Neural crest cell (in vitro differentiated cells): ENCODE measurements around the gene ACER3. TPM values are rescaled to one million over a fixed set of nuclear protein-coding genes. Genes with fewer than 3 reads are reported as not detected.

Source experiments
- DNase-seq: peaks from one replicate; pipeline ENCODE4 v3.0.0; 2021; ENCODE audit warnings: low read depth, mixed read lengths, low spot score
- H3K27ac Mint-ChIP-seq: one replicate; pipeline ENCODE4 v1.8.0; 2021; ENCODE audit warnings: mild to moderate bottlenecking, mixed read lengths; ENCODE audit not compliant: unreplicated experiment
- H3K27me3 Mint-ChIP-seq: 2 replicates; pipeline ENCODE4 v1.8.0; 2021; ENCODE audit warnings: low read depth, mild to moderate bottlenecking, mixed read lengths
- H3K36me3 Mint-ChIP-seq: 2 replicates; pipeline ENCODE4 v1.8.0; 2021; ENCODE audit warnings: low read depth, mild to moderate bottlenecking, mixed read lengths
- H3K4me1 Mint-ChIP-seq: 2 replicates; pipeline ENCODE4 v1.8.0; 2021; ENCODE audit warnings: mixed read lengths
- H3K4me3 Mint-ChIP-seq: one replicate; pipeline ENCODE4 v1.8.0; 2021; ENCODE audit warnings: mild to moderate bottlenecking, mixed read lengths
- H3K9me3 Mint-ChIP-seq: 2 replicates; pipeline ENCODE4 v1.8.0; 2021; ENCODE audit warnings: mixed read lengths
- CTCF ChIP-seq: fragments of 200-600 bp; sonication (generic); conservative IDR thresholded peaks from 2 replicates; pipeline ENCODE4 v1.5.0; 2021; ENCODE audit warnings: antibody characterized with exemption, mild to moderate bottlenecking
- total RNA-seq: library from RNA; stranded (reverse); gene quantifications from 2 replicates; pipeline ENCODE4 v1.2.1, GENCODE V29; 2021

Gene ACER3
- total RNA-seq, 1 donor from 2014 or later = 19.0 TPM

GRCh38 chr11:76995081-76995576, 134.4 kb downstream of the ACER3 start:
- H3K27me3 Mint-ChIP-seq = no peaks in the 10 kb centered on the region
- no peak overlapping the region for H3K4me3 Mint-ChIP-seq
- H3K36me3 Mint-ChIP-seq = peaks cover 4% of the 10 kb centered on the region
- no peak for DNase-seq
- no peak for TF ChIP-seq CTCF
- H3K9me3 Mint-ChIP-seq = peaks cover 4% of the 10 kb centered on the region
- no peaks in the 10 kb centered on the region for H3K4me1 Mint-ChIP-seq
- H3K27ac Mint-ChIP-seq = no peak overlapping the region

- Mint-ChIP-seq H3K4me3 (no peak overlapping the region), H3K36me3 (peaks cover 4% of the 10 kb centered on the region), H3K27ac (no peak overlapping the region), H3K27me3 (no peaks in the 10 kb centered on the region), H3K9me3 (peaks cover 4% of the 10 kb centered on the region), H3K4me1 (no peaks in the 10 kb centered on the region)
- TF ChIP-seq CTCF = no peak
- no peak for DNase-seq
Measured at GRCh38 chr11:76997512-76997911, 136.8 kb downstream of the ACER3 start.

- no peak for TF ChIP-seq CTCF
- peaks cover 7% of the 10 kb centered on the region for H3K9me3 Mint-ChIP-seq
- no peak overlapping the region for H3K27ac Mint-ChIP-seq
- no peak for DNase-seq
- no peaks in the 10 kb centered on the region for H3K4me1 Mint-ChIP-seq
- H3K27me3 Mint-ChIP-seq = no peaks in the 10 kb centered on the region
- H3K4me3 Mint-ChIP-seq = no peak overlapping the region
- peaks cover 13% of the 10 kb centered on the region for H3K36me3 Mint-ChIP-seq
Measured at GRCh38 chr11:76999597-76999996, 138.9 kb downstream of the ACER3 start.

GRCh38 chr11:77001613-77002012, 140.9 kb downstream of the ACER3 start:
- peaks cover 13% of the 10 kb centered on the region for H3K36me3 Mint-ChIP-seq
- H3K27ac Mint-ChIP-seq = no peak overlapping the region
- H3K9me3 Mint-ChIP-seq = peaks cover 7% of the 10 kb centered on the region
- TF ChIP-seq CTCF = no peak
- H3K4me3 Mint-ChIP-seq = no peak overlapping the region
- H3K27me3 Mint-ChIP-seq = no peaks in the 10 kb centered on the region
- no peaks in the 10 kb centered on the region for H3K4me1 Mint-ChIP-seq
- no peak for DNase-seq

- Mint-ChIP-seq H3K27ac (no peak overlapping the region), H3K4me1 (no peaks in the 10 kb centered on the region), H3K4me3 (no peak overlapping the region), H3K27me3 (no peaks in the 10 kb centered on the region), H3K36me3 (peaks cover 13% of the 10 kb centered on the region), H3K9me3 (peaks cover 7% of the 10 kb centered on the region)
- no peak for TF ChIP-seq CTCF
- no peak for DNase-seq
Measured at GRCh38 chr11:77002776-77003175, 142.1 kb downstream of the ACER3 start.

- DNase-seq = no peak
- Mint-ChIP-seq H3K36me3 (peaks cover 13% of the 10 kb centered on the region), H3K4me3 (no peak overlapping the region), H3K9me3 (peaks cover 7% of the 10 kb centered on the region), H3K4me1 (no peaks in the 10 kb centered on the region), H3K27me3 (no peaks in the 10 kb centered on the region), H3K27ac (no peak overlapping the region)
- TF ChIP-seq CTCF = no peak
Measured at GRCh38 chr11:77003963-77004362, 143.2 kb downstream of the ACER3 start.
